GM12872 (cell line): Measurements from ENCODE around the gene KATNBL1.

Experiments
- TF ChIP-seq, protein P1 (sequence below): IDR thresholded peaks from 3 replicates; pipeline ENCODE4 v1.5.1; 2011; ENCODE audit warnings: low read depth, mild to moderate bottlenecking, low read length, moderate library complexity; ENCODE audit not compliant: insufficient read depth

KATNBL1 gene

DNA sequence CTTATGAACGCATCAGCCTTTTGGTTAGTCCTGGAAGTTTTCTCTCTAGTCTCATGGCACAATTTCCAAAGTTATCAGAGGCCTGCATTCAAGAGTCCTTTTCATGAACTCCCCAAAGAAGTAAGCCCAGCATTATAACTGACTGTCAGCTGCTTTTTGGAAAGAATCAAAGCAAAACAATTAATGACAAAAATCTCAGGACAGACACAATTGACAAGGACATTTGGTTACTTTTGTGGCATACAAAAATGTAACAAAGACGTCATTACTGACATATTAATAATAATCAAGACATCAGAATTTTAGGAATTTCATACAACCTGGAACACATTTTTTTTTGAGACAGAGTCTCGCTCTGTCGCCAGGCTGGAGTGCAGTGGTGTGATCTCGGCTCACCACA lies 21.2 kb downstream of the KATNBL1 start:
- TF ChIP-seq, protein P1, sequence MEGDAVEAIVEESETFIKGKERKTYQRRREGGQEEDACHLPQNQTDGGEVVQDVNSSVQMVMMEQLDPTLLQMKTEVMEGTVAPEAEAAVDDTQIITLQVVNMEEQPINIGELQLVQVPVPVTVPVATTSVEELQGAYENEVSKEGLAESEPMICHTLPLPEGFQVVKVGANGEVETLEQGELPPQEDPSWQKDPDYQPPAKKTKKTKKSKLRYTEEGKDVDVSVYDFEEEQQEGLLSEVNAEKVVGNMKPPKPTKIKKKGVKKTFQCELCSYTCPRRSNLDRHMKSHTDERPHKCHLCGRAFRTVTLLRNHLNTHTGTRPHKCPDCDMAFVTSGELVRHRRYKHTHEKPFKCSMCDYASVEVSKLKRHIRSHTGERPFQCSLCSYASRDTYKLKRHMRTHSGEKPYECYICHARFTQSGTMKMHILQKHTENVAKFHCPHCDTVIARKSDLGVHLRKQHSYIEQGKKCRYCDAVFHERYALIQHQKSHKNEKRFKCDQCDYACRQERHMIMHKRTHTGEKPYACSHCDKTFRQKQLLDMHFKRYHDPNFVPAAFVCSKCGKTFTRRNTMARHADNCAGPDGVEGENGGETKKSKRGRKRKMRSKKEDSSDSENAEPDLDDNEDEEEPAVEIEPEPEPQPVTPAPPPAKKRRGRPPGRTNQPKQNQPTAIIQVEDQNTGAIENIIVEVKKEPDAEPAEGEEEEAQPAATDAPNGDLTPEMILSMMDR: no peak

DNA sequence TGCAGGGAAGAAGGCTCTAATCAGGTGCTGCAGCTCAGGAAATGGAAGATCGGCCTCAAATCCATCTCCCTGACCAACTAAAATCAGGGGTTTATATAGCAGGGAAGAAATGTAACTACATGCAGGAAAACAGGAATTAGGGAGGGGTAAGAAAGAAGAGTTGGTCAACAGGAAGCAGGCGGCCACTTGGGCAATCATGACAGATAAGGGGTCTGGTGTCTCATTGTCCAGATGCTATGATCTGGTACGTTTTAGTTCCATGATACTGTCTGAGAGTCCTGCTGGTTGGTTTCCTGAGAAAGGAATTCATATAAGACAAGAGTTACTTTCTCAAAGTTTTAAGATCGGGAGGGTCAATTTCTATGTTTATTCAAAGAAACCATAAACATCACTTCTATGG lies 24.2 kb downstream of the KATNBL1 start:
- TF ChIP-seq, protein P1: no peak

DNA sequence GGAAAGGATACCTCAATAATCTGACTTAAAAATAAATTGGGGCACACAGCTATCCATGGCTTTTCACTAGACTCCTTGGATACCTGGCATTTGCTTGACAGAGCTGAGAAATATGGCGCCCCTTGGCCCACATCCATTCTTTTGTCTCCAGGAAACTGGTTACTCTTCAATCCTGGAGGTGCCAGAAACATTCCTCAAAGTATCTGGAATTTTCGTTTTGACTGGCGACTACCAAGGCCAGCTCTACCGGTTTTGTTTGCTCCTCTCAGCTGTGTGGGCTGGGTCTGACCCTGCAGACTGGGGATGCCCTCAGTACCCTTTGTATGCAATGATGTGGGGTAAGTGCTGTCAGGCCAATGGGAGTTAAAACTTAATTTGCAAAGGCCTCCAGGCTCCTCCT lies 27.0 kb downstream of the KATNBL1 start:
- TF ChIP-seq, protein P1: no peak

DNA sequence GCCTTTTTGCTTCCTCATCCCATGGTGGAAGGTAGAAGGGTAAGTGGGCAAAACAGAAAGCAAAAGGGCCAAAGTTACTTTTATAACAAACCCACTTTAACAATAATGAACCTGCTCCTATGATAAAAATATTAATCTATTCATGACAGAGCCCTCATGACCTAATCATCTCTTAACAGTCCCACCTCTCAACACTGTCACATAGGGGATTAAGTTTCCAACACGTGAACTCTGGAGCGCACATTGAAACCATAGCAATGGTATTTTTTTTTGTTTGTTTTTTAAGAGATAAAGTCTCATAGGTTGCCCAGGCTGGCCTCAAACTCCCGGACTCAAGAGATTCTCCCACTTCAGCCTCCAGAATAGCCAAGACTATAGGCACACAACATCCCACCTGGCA lies 30.7 kb downstream of the KATNBL1 start:
- TF ChIP-seq, protein P1: no peak

DNA sequence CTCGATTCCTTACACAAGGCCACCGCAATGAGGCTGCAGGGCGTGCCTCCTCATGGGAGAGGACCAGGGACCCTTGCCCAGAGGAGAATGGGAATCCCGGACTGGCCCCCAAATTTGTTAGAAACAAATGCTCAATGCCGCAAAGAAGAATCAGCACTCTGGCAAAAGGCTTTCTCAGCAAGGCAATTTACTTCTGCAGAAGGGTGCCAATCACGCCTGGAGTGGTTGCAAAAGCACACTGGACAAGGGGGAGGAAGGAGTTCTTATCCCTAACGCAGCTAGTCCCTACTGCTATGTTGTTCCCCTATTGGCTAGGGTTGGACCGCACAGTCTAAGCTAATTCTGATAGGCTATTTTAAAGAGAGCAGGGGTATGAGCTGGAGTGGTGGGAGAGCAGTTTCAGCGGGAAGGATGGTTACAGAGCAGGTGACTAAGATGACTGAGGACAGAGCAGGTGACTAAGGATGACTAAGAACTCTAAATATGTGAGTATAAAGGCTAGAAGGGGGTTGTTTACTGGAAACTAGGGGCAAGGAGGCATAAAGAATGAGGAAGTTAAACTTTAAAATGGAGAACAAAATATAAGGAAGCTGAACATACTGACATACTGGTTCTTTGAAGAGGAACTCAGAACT lies 48.5 kb downstream of the KATNBL1 start:
- TF ChIP-seq, protein P1: no peak

- TF ChIP-seq, protein P1: no peak
These were observed 49.2 kb downstream of the KATNBL1 start for GRCh38 chr15:34160735-34161134.

- TF ChIP-seq, protein P1: no peak
These were observed 51.5 kb downstream of the KATNBL1 start for GRCh38 chr15:34158355-34158754.

- TF ChIP-seq, protein P1: no peak
These were observed 54.0 kb downstream of the KATNBL1 start for GRCh38 chr15:34155859-34156258.
